Measurements from ENCODE around the gene CCT6B. TPM values are rescaled to one million over a fixed set of nuclear protein-coding genes. Genes with fewer than 3 reads are reported as not detected.
A peak's percentile ranks its signal among the peaks of the same experiment; 100 is the strongest.

CCT6B gene
- total and polyA plus RNA-seq, 9 of the 15 experiments (the other 6 are each of a cell fraction or from before 2014, with no cell fraction given), result 0.25 to 0.91 (median 0.58) TPM

- TF ChIP-seq HNRNPH1 (optimal IDR thresholded peaks at IDR 0.05; ENCODE audit: low read depth, low read length) (no peak), POLR2B (IDR thresholded peaks at IDR 0.05; ENCODE audit: low read depth, partially characterized antibody) (peak; percentile 45), U2AF2 (optimal IDR thresholded peaks at IDR 0.05; ENCODE audit: low read depth, low read length) (no peak), ZNF277 (CRISPR knock-in tag; IDR thresholded peaks at IDR 0.05; ENCODE audit: borderline replicate concordance) (no peak), DNMT1 (IDR thresholded peaks at IDR 0.05) (no peak), ELF2 (CRISPR knock-in tag; IDR thresholded peaks at IDR 0.05) (peak; percentile 31; the same call in 1 of the 2 replicates), NFRKB (IDR thresholded peaks at IDR 0.05; ENCODE audit: low read depth) (0 out of 2 replicates have a peak, but pooled peaks have one; percentile 24), EP400 (IDR thresholded peaks at IDR 0.05) (no peak), DPF2 (IDR thresholded peaks at IDR 0.05) (no peak), TAF9B (IDR thresholded peaks at IDR 0.05; ENCODE audit: partially characterized antibody) (peak; percentile 35), STAG1 (CRISPR knock-in tag; IDR thresholded peaks at IDR 0.05; ENCODE audit: borderline replicate concordance) (no peak), POLR2A (conservative IDR thresholded peaks at IDR 0.05) (peak; percentile 78), ZNF324 (CRISPR knock-in tag; IDR thresholded peaks at IDR 0.05) (no peak), SREBF1 (IDR thresholded peaks at IDR 0.05; ENCODE audit: borderline replicate concordance, low read depth, low read length) (no peak), THRAP3 (IDR thresholded peaks at IDR 0.05; ENCODE audit: borderline replicate concordance) (no peak), PTRF (tag; IDR thresholded peaks at IDR 0.05) (no peak), ZNF408 (CRISPR knock-in tag; IDR thresholded peaks at IDR 0.05; ENCODE audit: low read depth) (no peak), CCNT2 (IDR thresholded peaks at IDR 0.05; ENCODE audit: borderline replicate concordance, extremely low read depth, insufficient read length, low read depth, low read length) (no peak), IRF1 (CRISPR knock-in tag; IDR thresholded peaks at IDR 0.05; ENCODE audit: borderline replicate concordance) (no peak), TRIM24 (IDR thresholded peaks at IDR 0.05) (peak in 1 of 2 experiments; percentile 37; a peak in 1 of 4 replicates), NCOR1 (IDR thresholded peaks at IDR 0.05) (no peak), FOXP1 (CRISPR knock-in tag; IDR thresholded peaks at IDR 0.05) (no peak), TAL1 (IDR thresholded peaks at IDR 0.05) (no peak)
Measured at GRCh38 chr17:34979650-34980352, 18.5 kb upstream of the CCT6B start (continued).
